T-helper 17 cell (primary cell): ENCODE data around the gene BTN3A1. TPM values are rescaled to one million over a fixed set of nuclear protein-coding genes. Genes with fewer than 3 reads are reported as not detected.
A peak's percentile ranks its signal among the peaks of the same experiment; 100 is the strongest.
"Not testable (repeated sequence)": the region's sequence is repeated elsewhere in the genome, so short reads cannot be mapped to it uniquely, and the experiment has no call there.

Experiments used
- ATAC-seq: fragments of 150-1000 bp; cut with Tn5 transposase; 2 replicates; pipeline ENCODE4 v1.10.0; 2021; ENCODE audit warnings: mild to moderate bottlenecking, moderate library complexity
- DNase-seq, 3 donors: peaks; one replicate each; pipeline versions ENCODE4 v3.0.0 to v3.0.0-alpha.2; 2020 to 2021
- H3K9me3 ChIP-seq: one replicate; pipeline ENCODE4 v1.7.0; 2013; ENCODE audit warnings: low read length, mild to moderate bottlenecking; ENCODE audit not compliant: control insufficient read depth, poor library complexity, severe bottlenecking
- H3K27ac Mint-ChIP-seq: one replicate; pipeline ENCODE4 v1.8.0; 2022; ENCODE audit warnings: mild to moderate bottlenecking, moderate library complexity, mixed read lengths
- H3K27me3 Mint-ChIP-seq: one replicate; pipeline ENCODE4 v1.8.0; 2022; ENCODE audit warnings: mixed read lengths
- H3K36me3 Mint-ChIP-seq: one replicate; pipeline ENCODE4 v1.8.0; 2022; ENCODE audit warnings: low read depth, mixed read lengths
- H3K4me1 Mint-ChIP-seq: one replicate; pipeline ENCODE4 v1.8.0; 2022; ENCODE audit warnings: mild to moderate bottlenecking, mixed read lengths
- H3K4me3 Mint-ChIP-seq: one replicate; pipeline ENCODE4 v1.8.0; 2022; ENCODE audit warnings: mild to moderate bottlenecking, moderate library complexity, mixed read lengths
- total RNA-seq, 4 donors: library from RNA in 2 of 4; stranded (reverse) in 2 of 4; gene quantifications; one replicate each; pipeline ENCODE4 v1.2.3 and lab custom pipeline; 2022 to 2026

The BTN3A1 gene
- total RNA-seq (100 to 1,000 TPM; 169 to 205 TPM), total RNA-seq (lab: John Stamatoyannopoulos, UW) (266 to 275 reads per million in 2 donors)

GRCh38 chr6:26401987-26402658 is at the start of gene BTN3A1:
TSS of gene BTN3A1 (plus strand) at chr6:26402275. CDS start at chr6:26405564, 3,289 bp downstream.
- ATAC-seq (peak; percentile 90), DNase-seq (peak; percentile 25 to 48 (median 40))
- Mint-ChIP-seq H3K4me1 (peaks cover 56% of the 10 kb centered on the region), H3K4me3 (peak within 1 kb of the TSS; percentile 100), H3K27me3 (no peaks in the 10 kb centered on the region), H3K27ac (peak within 1 kb of the TSS; percentile 100), H3K36me3 (peaks cover 10% of the 10 kb centered on the region)
- no peaks in the 10 kb centered on the region for H3K9me3 ChIP-seq

GRCh38 chr6:26352315-26352714 is 49.8 kb upstream of the BTN3A1 start:
- H3K4me3 Mint-ChIP-seq = no peak overlapping the region
- H3K36me3 Mint-ChIP-seq = no peaks in the 10 kb centered on the region
- DNase-seq (no peak), ATAC-seq (no peak)
- no peaks in the 10 kb centered on the region for H3K4me1 Mint-ChIP-seq
- H3K27me3 Mint-ChIP-seq = peaks cover 6% of the 10 kb centered on the region
- no peak overlapping the region for H3K27ac Mint-ChIP-seq
- no peaks in the 10 kb centered on the region for H3K9me3 ChIP-seq

GRCh38 chr6:26354162-26354561 is 47.9 kb upstream of the BTN3A1 start:
- Mint-ChIP-seq H3K4me3 (no peak overlapping the region), H3K4me1 (peaks cover 3% of the 10 kb centered on the region), H3K27me3 (peaks cover 6% of the 10 kb centered on the region), H3K36me3 (no peaks in the 10 kb centered on the region), H3K27ac (no peak overlapping the region)
- H3K9me3 ChIP-seq = no peaks in the 10 kb centered on the region
- DNase-seq (no peak), ATAC-seq (no peak)

GRCh38 chr6:26355366-26355765 is 46.7 kb upstream of the BTN3A1 start:
- no peaks in the 10 kb centered on the region for H3K36me3 Mint-ChIP-seq
- no peaks in the 10 kb centered on the region for H3K9me3 ChIP-seq
- no peak overlapping the region for H3K4me3 Mint-ChIP-seq
- H3K27me3 Mint-ChIP-seq = peaks cover 6% of the 10 kb centered on the region
- H3K27ac Mint-ChIP-seq = no peak overlapping the region
- DNase-seq (no peak), ATAC-seq (no peak)
- peaks cover 5% of the 10 kb centered on the region for H3K4me1 Mint-ChIP-seq

- H3K4me3 Mint-ChIP-seq, H3K9me3 ChIP-seq, DNase-seq, ATAC-seq, H3K27ac Mint-ChIP-seq, H3K27me3 Mint-ChIP-seq, H3K36me3 Mint-ChIP-seq: not testable (repeated sequence)
- H3K4me1 Mint-ChIP-seq = peaks cover 19% of the 10 kb centered on the region
Measured at GRCh38 chr6:26357543-26357942, 44.5 kb upstream of the BTN3A1 start.

GRCh38 chr6:26358511-26358981 is 43.5 kb upstream of the BTN3A1 start:
- no peaks in the 10 kb centered on the region for H3K9me3 ChIP-seq
- peaks cover 25% of the 10 kb centered on the region for H3K4me1 Mint-ChIP-seq
- H3K27me3 Mint-ChIP-seq = peaks cover 6% of the 10 kb centered on the region
- peaks cover 2% of the 10 kb centered on the region for H3K36me3 Mint-ChIP-seq
- H3K4me3 Mint-ChIP-seq = no peak overlapping the region
- H3K27ac Mint-ChIP-seq = no peak overlapping the region
- DNase-seq (no peak), ATAC-seq (peak; percentile 37)

- DNase-seq = no peak
- no peaks in the 10 kb centered on the region for H3K9me3 ChIP-seq
- no peak for ATAC-seq
- H3K27ac Mint-ChIP-seq = no peak overlapping the region
- peaks cover 25% of the 10 kb centered on the region for H3K4me1 Mint-ChIP-seq
- H3K27me3 Mint-ChIP-seq = no peaks in the 10 kb centered on the region
- peaks cover 2% of the 10 kb centered on the region for H3K36me3 Mint-ChIP-seq
- no peak overlapping the region for H3K4me3 Mint-ChIP-seq
Measured at GRCh38 chr6:26359765-26360164, 42.3 kb upstream of the BTN3A1 start.

- Mint-ChIP-seq H3K4me3 (peak overlapping the region; percentile 84), H3K27me3 (no peaks in the 10 kb centered on the region), H3K27ac (peak overlapping the region; percentile 86), H3K36me3 (peaks cover 2% of the 10 kb centered on the region), H3K4me1 (peaks cover 25% of the 10 kb centered on the region)
- ATAC-seq (peak; percentile 17), DNase-seq (no peak)
- no peaks in the 10 kb centered on the region for H3K9me3 ChIP-seq
Measured at GRCh38 chr6:26360451-26361416, 41.3 kb upstream of the BTN3A1 start.

GRCh38 chr6:26361544-26361943 is 40.5 kb upstream of the BTN3A1 start:
- peak overlapping the region; percentile 86 for H3K27ac Mint-ChIP-seq
- DNase-seq (no peak), ATAC-seq (no peak)
- H3K36me3 Mint-ChIP-seq = peaks cover 2% of the 10 kb centered on the region
- H3K27me3 Mint-ChIP-seq = no peaks in the 10 kb centered on the region
- peak overlapping the region; percentile 84 for H3K4me3 Mint-ChIP-seq
- H3K4me1 Mint-ChIP-seq = peaks cover 26% of the 10 kb centered on the region
- no peaks in the 10 kb centered on the region for H3K9me3 ChIP-seq

GRCh38 chr6:26362093-26362835 is 39.8 kb upstream of the BTN3A1 start:
- peaks cover 2% of the 10 kb centered on the region for H3K36me3 Mint-ChIP-seq
- ATAC-seq (no peak), DNase-seq (no peak)
- H3K4me3 Mint-ChIP-seq = no peak overlapping the region
- H3K27ac Mint-ChIP-seq = no peak overlapping the region
- no peaks in the 10 kb centered on the region for H3K9me3 ChIP-seq
- peaks cover 32% of the 10 kb centered on the region for H3K4me1 Mint-ChIP-seq
- H3K27me3 Mint-ChIP-seq = no peaks in the 10 kb centered on the region

GRCh38 chr6:26362836-26363220 is 39.2 kb upstream of the BTN3A1 start:
- H3K4me1 Mint-ChIP-seq = peaks cover 35% of the 10 kb centered on the region
- ATAC-seq = no peak
- no peak for DNase-seq
- no peak overlapping the region for H3K27ac Mint-ChIP-seq
- H3K4me3 Mint-ChIP-seq = no peak overlapping the region
- peaks cover 2% of the 10 kb centered on the region for H3K36me3 Mint-ChIP-seq
- no peaks in the 10 kb centered on the region for H3K9me3 ChIP-seq
- H3K27me3 Mint-ChIP-seq = no peaks in the 10 kb centered on the region

- ATAC-seq (peak; percentile 34), DNase-seq (no peak)
- Mint-ChIP-seq H3K36me3 (peaks cover 7% of the 10 kb centered on the region), H3K4me1 (peaks cover 39% of the 10 kb centered on the region), H3K4me3 (no peak overlapping the region), H3K27me3 (no peaks in the 10 kb centered on the region), H3K27ac (no peak overlapping the region)
- H3K9me3 ChIP-seq = no peaks in the 10 kb centered on the region
Measured at GRCh38 chr6:26363882-26364701, 38.0 kb upstream of the BTN3A1 start.
